Kidney (tissue), 14 donors: Measurements from ENCODE around the gene RNH1. TPM values are rescaled to one million over a fixed set of nuclear protein-coding genes. Genes with fewer than 3 reads are reported as not detected.

Source experiments
- DNase-seq, 5 donors: peaks; one replicate each; pipeline ENCODE4 v3.0.0-alpha.2; 2013 to 2020
- FAIRE-seq: peaks from 2 replicates; lab custom pipeline; 2012; peaks lifted over from hg19 to GRCh38; lab: Jason Lieb, UNC
- H3K27ac ChIP-seq, 2 donors: one replicate each; pipeline ENCODE4 v1.7.0; 2013; ENCODE audit warnings: low read depth in 2 of 2, low read length in 2 of 2, inconsistent platforms in 1 of 2
- H3K27me3 ChIP-seq: one replicate; pipeline ENCODE4 v1.7.1; 2013; ENCODE audit warnings: low read length, inconsistent platforms; ENCODE audit not compliant: control insufficient read depth, insufficient read depth
- H3K36me3 ChIP-seq, 3 donors: one replicate each; pipeline versions ENCODE4 v1.7.0 to v1.7.1; 2013; ENCODE audit warnings: low read length in 3 of 3, control low read depth in 1 of 3, inconsistent platforms in 1 of 3; ENCODE audit not compliant: insufficient read depth in 3 of 3, control insufficient read depth in 2 of 3
- H3K4me1 ChIP-seq, 3 donors: one replicate each; pipeline versions ENCODE4 v1.7.0 to v1.7.1; 2013; ENCODE audit warnings: low read length in 3 of 3, inconsistent platforms in 1 of 3, low read depth in 1 of 3; ENCODE audit not compliant: control insufficient read depth in 2 of 3, insufficient read depth in 2 of 3
- H3K4me3 ChIP-seq, 3 donors: one replicate each; pipeline versions ENCODE4 v1.7.0 to v1.8.1; 2013; ENCODE audit warnings: low read length in 3 of 3, control low read depth in 1 of 3, inconsistent platforms in 1 of 3
- H3K9ac ChIP-seq, 3 donors: one replicate each; pipeline versions ENCODE4 v1.7.0 to v1.7.1; 2013; ENCODE audit warnings: low read length in 3 of 3, control low read depth in 1 of 3, inconsistent platforms in 1 of 3
- H3K9me3 ChIP-seq, 3 donors: one replicate each; pipeline versions ENCODE4 v1.7.0 to v1.7.1; 2013; ENCODE audit warnings: low read length in 3 of 3, control low read depth in 1 of 3, inconsistent platforms in 1 of 3; ENCODE audit not compliant: control insufficient read depth in 2 of 3, insufficient read depth in 1 of 3
- CTCF ChIP-seq: IDR thresholded peaks from 3 replicates; pipeline ENCODE4 v1.5.1; 2012; ENCODE audit warnings: mild to moderate bottlenecking, moderate library complexity, borderline replicate concordance; ENCODE audit not compliant: insufficient read depth; ENCODE audit errors: extremely low read depth
- intact Hi-C: fragments of 100-400 bp; cut with DNase I; formaldehyde crosslinking; loops from one replicate; pipeline ENCODE4 v1.11.1; 2022
- polyA plus RNA-seq: library from polyadenylated mRNA; stranded (reverse); fragments of 350-450 nt; fragmentation: Illumina TruSeq; extraction: RNeasy Lipid Tissue Mini Kit (QIAGEN cat#74804); gene quantifications from one replicate; pipeline ENCODE4 v1.2.3, GENCODE V29; 2014; ENCODE audit warnings: low read depth, low replicate concordance; ENCODE audit not compliant: insufficient read depth
- total RNA-seq: library from RNA; stranded (reverse); fragmentation: NEBNext Ultra II Directional; extraction: Animal tissue kit (Norgen Biotek cat#: 25700); gene quantifications from one replicate; pipeline ENCODE4 v1.2.1, GENCODE V29; 2021
- donor health status: control.
- donor health status: control.
- donor health status: control.
- donor health status: control.
- donor health status: control.
- donor health status: DM: yes; HTN: yes; CAD: no.
- donor health status: Normal renal cell carcinoma (clear cell type).

RNH1 gene
- total and polyA plus RNA-seq, 2 donors from 2014 or later = 171 to 191 TPM

- TF ChIP-seq CTCF = peak; percentile 25
- Histone ChIP-seq H3K36me3 (peaks cover 0 to 3% (median 2%) of the 10 kb centered on the region in 3 donors), H3K4me1 (peaks cover 2 to 15% (median 9%) of the 10 kb centered on the region in 3 donors), H3K4me3 (peak overlapping the region; percentile 74 to 95 (median 78)), H3K9me3 (no peaks in the 10 kb centered on the region), H3K27me3 (no peaks in the 10 kb centered on the region), H3K9ac (peak overlapping the region; percentile 74 to 99 (median 91)), H3K27ac (peak overlapping the region; percentile 96 to 99)
- intact Hi-C loops = no loop called here
- FAIRE-seq = no peak
- peak; percentile 97 to 100 (median 98) for DNase-seq
Observed at GRCh38 chr11:506238-506994, 626 bp downstream of the RNH1 start.

- peaks cover 2 to 10% (median 4%) of the 10 kb centered on the region in 3 donors for H3K36me3 ChIP-seq
- DNase-seq (no peak), FAIRE-seq (no peak)
- peak overlapping the region in 1 of 3 donors; percentile 35 for H3K9ac ChIP-seq
- peak overlapping the region in 2 of 3 donors; percentile 26 to 95 for H3K4me3 ChIP-seq
- no peak for TF ChIP-seq CTCF
- intact Hi-C loops = no loop called here
- H3K27me3 ChIP-seq = no peaks in the 10 kb centered on the region
- no peak overlapping the region for H3K27ac ChIP-seq
- H3K4me1 ChIP-seq = peaks cover 2 to 15% (median 9%) of the 10 kb centered on the region in 3 donors
- no peaks in the 10 kb centered on the region for H3K9me3 ChIP-seq
Observed at GRCh38 chr11:504994-505344, 2.1 kb downstream of the RNH1 start.

DNA sequence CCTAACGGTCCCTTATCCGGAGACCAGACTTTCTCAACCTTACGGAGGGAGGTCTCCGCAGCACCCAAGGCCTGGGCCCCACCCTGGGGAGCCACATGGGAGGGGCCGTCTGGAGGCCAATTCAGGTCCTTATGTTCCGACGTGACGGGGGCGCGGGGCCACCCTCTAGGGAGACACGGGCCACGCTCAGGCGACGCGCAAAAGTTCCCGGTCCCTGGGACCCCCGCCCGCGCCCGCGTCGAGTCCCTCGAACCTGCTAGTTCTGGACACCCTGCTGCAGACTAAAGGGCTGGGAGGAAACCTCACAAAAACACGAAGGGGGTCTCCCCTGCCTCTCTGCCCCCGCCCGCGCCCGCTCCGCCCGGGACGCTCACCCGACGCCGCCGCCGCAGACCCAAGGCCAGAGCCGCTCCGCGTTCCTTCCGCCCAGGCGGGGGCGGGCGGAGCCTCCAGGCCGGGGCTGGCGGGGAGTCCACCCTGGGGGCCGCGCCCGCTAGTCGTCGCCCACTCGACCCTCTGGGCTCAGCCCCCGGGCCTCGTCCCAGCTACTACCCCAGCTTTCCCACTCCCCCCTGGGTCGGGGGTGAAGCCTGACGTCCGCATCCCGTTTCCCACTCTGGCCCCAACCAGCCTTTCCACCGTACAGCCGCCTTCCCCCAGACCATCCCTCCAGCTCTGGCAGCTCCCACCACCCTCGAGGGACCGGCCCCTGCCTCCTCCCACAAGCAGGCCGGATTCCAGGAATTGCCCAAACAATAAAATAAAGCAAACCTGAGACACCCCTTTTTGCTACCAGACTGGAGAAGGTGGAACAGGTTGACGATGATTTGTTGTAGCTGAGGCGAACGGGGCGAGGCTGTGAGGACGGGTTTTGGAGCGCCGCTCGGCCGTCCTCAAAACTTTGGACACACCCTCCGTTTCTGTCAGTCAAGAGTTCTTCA is 2.7 kb downstream of the RNH1 start:
- intact Hi-C loops = no loop called here
- Histone ChIP-seq H3K36me3 (peaks cover 2 to 14% (median 4%) of the 10 kb centered on the region in 3 donors), H3K4me3 (peak overlapping the region; percentile 26 to 43 (median 30)), H3K4me1 (peaks cover 2 to 15% (median 9%) of the 10 kb centered on the region in 3 donors), H3K27me3 (no peaks in the 10 kb centered on the region), H3K9ac (peak overlapping the region in 1 of 3 donors; percentile 35), H3K9me3 (no peaks in the 10 kb centered on the region), H3K27ac (peak overlapping the region in 1 of 2 donors; percentile 24)
- TF ChIP-seq CTCF = no peak
- DNase-seq (peak; percentile 65 to 86 (median 77)), FAIRE-seq (no peak)
